HG02588 (cell line): Measurements from ENCODE around the gene SMIM38.

Experiments used
- ATAC-seq: cut with Tn5 transposase; IDR thresholded peaks from one replicate; pipeline ENCODE4 v1.9.1; 2021; ENCODE audit warnings: mild to moderate bottlenecking, moderate library complexity; ENCODE audit not compliant: unreplicated experiment

SMIM38 gene

GRCh38 chr11:69201764-69202370 lies 46.1 kb downstream of the SMIM38 start:
- ATAC-seq = no peak

DNA sequence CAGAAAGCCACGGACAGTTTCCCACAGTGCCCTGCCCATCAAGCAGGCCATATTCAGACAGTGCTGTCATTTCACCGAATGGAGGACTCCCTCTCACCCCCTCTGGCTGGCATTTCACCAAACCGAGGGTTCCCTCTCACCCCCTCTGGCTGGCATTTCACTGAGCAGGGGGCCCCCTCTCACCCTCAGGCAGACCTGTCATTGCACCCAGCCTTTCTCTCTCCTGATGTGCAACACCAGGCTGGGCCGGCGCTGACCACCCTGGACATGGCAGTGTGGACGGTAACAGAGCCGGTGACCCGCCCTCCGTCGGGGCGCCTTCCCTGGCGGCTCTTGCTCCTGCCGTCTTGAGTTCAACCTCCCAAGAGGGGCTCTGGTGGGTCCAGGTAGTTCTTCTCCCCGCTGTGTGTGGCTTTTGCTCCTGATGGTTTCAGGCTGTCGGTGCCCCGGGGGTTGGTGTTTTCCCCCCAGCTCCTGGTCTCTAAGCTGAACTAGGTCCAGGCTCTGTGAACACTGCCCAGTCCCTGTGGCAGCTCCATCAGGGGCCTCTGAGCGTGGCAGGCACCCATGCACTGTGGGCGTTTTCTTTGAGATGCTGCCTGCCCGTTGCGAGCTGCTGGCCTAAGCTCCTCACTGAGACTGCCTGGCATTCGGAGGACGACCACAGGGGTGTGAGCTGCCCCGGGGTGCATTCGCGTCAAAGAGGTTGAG lies 46.9 kb downstream of the SMIM38 start:
- ATAC-seq = no peak

DNA sequence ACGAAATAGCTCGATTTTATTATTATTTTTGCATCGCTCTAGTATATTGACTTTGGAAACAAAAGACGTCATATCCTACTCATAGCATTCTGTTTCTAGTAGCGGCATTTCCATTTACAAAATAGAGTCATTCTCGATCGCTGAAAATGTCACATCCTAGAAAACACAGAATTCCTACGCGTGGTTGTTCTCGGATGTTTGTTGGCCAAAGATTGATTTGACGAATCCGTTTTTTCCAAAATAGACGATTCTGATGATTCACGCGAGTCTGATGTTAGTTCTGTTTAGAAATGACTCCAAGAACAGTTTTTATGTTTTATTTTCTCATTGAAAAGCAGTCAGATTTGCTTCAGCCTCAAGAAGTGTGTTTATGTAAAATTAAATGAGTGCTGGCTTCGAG lies 47.6 kb downstream of the SMIM38 start:
- ATAC-seq = no peak

- ATAC-seq = no peak
Observed at GRCh38 chr11:69203901-69204245, 48.1 kb downstream of the SMIM38 start.

- ATAC-seq = no peak
Observed at GRCh38 chr11:69204246-69204940, 48.7 kb downstream of the SMIM38 start.

DNA sequence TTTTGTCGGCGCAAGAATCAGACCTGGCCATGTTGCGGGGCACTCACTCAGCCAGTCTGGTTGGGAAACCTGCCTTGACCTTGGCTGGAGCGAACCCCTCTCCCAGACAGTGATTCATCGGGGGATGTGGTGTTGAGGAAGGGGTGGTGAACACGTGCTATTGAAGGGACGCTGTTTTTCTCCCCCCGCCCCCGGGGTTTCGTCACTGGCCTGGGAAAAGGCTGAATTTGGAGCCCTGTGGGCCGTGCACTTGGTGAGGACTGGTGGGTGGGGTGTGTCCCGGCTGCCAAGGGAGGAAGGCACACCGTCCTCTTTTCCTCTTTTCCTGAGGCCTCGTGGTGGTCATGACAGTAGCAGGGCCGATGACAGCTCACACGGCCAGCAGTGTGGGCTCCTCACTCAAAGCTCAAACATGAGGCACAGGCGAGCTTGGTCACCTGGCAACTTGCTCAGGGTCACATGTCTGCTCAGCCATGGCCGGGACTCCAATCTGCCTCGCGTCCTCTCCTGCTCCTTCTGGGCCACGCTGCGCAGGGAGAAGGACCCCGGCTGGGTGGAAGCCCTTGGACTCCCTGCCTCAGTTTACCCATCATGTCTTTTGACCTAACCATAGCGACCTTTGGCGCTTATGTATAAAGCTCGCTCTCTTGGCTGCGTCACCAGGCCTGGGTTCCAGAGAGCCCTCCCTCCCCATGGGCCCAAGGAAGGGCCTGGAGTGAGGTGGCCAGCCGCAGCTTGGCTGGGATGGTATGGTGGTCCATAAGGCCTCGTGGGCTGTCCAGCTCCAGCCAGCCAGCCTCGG lies 49.4 kb downstream of the SMIM38 start:
- no peak for ATAC-seq
